Stomach (tissue), 4 donors: Measurements from ENCODE around the gene PLCB1.

Experiments used
- CTCF ChIP-seq, 7 experiments: fragments of 450-650 bp in 4 of 7; fragments of 200-600 bp in 3 of 7; sonication (generic) in 3 of 7; IDR thresholded peaks; one replicate each; pipeline ENCODE4 v1.5.1; 2016 to 2019; ENCODE audit warnings: antibody characterized with exemption in 7 of 7, control low read depth in 2 of 7, mild to moderate bottlenecking in 1 of 7
- POLR2A ChIP-seq, 4 donors: fragments of 450-650 bp; IDR thresholded peaks; one replicate each; pipeline ENCODE4 v1.6.1; 2016; ENCODE audit warnings: antibody characterized with exemption in 4 of 4, control low read depth in 2 of 4, mild to moderate bottlenecking in 1 of 4, moderate library complexity in 1 of 4
- POLR2AphosphoS5 ChIP-seq, 3 donors: sonication (generic); formaldehyde crosslinking; IDR thresholded peaks; one replicate each; pipeline ENCODE4 v1.6.1; 2016; ENCODE audit warnings: antibody characterized with exemption in 3 of 3

DNA sequence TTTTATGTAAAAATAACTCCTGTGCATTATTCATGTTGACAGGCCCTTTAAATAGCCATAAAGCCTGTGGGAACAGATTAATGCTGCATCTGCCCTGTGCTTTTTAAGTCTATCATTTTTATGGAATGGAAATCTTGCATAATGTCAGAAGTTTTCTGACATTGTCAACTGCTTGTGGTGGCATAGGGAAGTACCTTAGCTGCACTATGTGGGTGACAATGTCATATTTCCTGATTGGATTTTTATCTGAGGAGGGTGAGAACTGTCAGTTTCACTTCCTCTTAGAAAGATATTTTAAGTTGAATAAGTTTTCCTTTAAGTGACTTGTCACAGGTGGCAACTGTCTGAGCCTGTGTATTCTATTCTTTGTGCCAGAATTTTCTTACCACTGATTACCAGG, 267.9 kb downstream of the PLCB1 start:
- TF ChIP-seq CTCF (IDR thresholded peaks at IDR 0.05): no peak
- TF ChIP-seq POLR2A (IDR thresholded peaks at IDR 0.05): no peak
- no peak for TF ChIP-seq POLR2AphosphoS5 (IDR thresholded peaks at IDR 0.05)
